DND-41 (cell line): ENCODE results near the gene SLC39A11.

Experiments used
- ATAC-seq: fragments of 200-7000 bp; cut with Tn5 transposase; 3 replicates; pipeline ENCODE4 v1.9.1; 2021; ENCODE audit warnings: low read depth; ENCODE audit not compliant: insufficient read depth
- DNase-seq: peaks from one replicate; pipeline ENCODE4 v3.0.0-alpha.2; 2020
- H2AFZ ChIP-seq: 2 replicates; pipeline ENCODE4 v1.6.0; 2012; ENCODE audit warnings: low read depth, low read length
- H3K27ac ChIP-seq: 2 replicates; pipeline ENCODE4 v1.5.1; 2012; ENCODE audit warnings: low read length, inconsistent platforms
- H3K27me3 ChIP-seq: fragments of 200-600 bp; sonication (generic); 2 replicates; pipeline ENCODE4 v1.6.0; 2012; ENCODE audit warnings: low read length, mild to moderate bottlenecking, inconsistent platforms; ENCODE audit not compliant: insufficient read depth, poor library complexity
- H3K36me3 ChIP-seq: 2 replicates; pipeline ENCODE4 v1.5.1; 2012; ENCODE audit warnings: low read length, inconsistent platforms; ENCODE audit not compliant: insufficient read depth
- H3K4me1 ChIP-seq: 2 replicates; pipeline ENCODE4 v1.5.1; 2012; ENCODE audit warnings: mild to moderate bottlenecking, low read length; ENCODE audit not compliant: insufficient read depth
- H3K4me2 ChIP-seq: 2 replicates; pipeline ENCODE4 v1.6.0; 2012; ENCODE audit warnings: mild to moderate bottlenecking, moderate library complexity, low read length, inconsistent platforms; ENCODE audit not compliant: insufficient read depth
- H3K4me3 ChIP-seq, 2 experiments: fragments of 200-600 bp in 1 of 2; shearing (Covaris generic) in 1 of 2; 2 replicates each; pipeline ENCODE4 v1.5.1; 2012 to 2016; ENCODE audit warnings: inconsistent platforms in 2 of 2, low read length in 2 of 2, mild to moderate bottlenecking in 2 of 2, low read depth in 1 of 2, moderate library complexity in 1 of 2
- H3K79me2 ChIP-seq: 2 replicates; pipeline ENCODE4 v1.6.0; 2012; ENCODE audit warnings: low read length, inconsistent platforms; ENCODE audit not compliant: insufficient read depth
- H3K9ac ChIP-seq: 2 replicates; pipeline ENCODE4 v1.6.0; 2012; ENCODE audit warnings: low read depth, mild to moderate bottlenecking, inconsistent platforms, low read length, moderate library complexity
- H3K9me3 ChIP-seq: 2 replicates; pipeline ENCODE4 v1.5.1; 2012; ENCODE audit warnings: low read length, moderate library complexity, mild to moderate bottlenecking, inconsistent platforms; ENCODE audit not compliant: insufficient read depth, severe bottlenecking
- H4K20me1 ChIP-seq: 2 replicates; pipeline ENCODE4 v1.6.0; 2012; ENCODE audit warnings: low read length; ENCODE audit not compliant: insufficient read depth
- CTCF ChIP-seq: IDR thresholded peaks from 2 replicates; pipeline ENCODE4 v1.5.1; 2012; ENCODE audit warnings: borderline replicate concordance, low read length, moderate library complexity, mild to moderate bottlenecking; ENCODE audit not compliant: poor library complexity, severe bottlenecking; ENCODE audit errors: extremely low read depth
- EZH2 ChIP-seq: IDR thresholded peaks from 3 replicates; pipeline ENCODE4 v1.6.1; 2012; ENCODE audit warnings: borderline replicate concordance, low read depth, mild to moderate bottlenecking, moderate library complexity, low read length, inconsistent platforms; ENCODE audit not compliant: severe bottlenecking

The SLC39A11 gene

GRCh38 chr17:72597354-72598087 lies 495.0 kb downstream of the SLC39A11 start:
- no peak overlapping the region for H3K4me2 ChIP-seq
- H3K4me3 ChIP-seq = no peak overlapping the region
- H3K9me3 ChIP-seq = no peaks in the 10 kb centered on the region
- H3K27me3 ChIP-seq = no peaks in the 10 kb centered on the region
- ATAC-seq = no peak
- H3K79me2 ChIP-seq = no peaks in the 10 kb centered on the region
- no peak overlapping the region for H3K9ac ChIP-seq
- TF ChIP-seq CTCF (no peak), EZH2 (no peak)
- H3K27ac ChIP-seq = no peak overlapping the region
- H3K4me1 ChIP-seq = no peaks in the 10 kb centered on the region
- no peak for DNase-seq
- H2AFZ ChIP-seq = no peak overlapping the region
- H3K36me3 ChIP-seq = no peaks in the 10 kb centered on the region
- no peaks in the 10 kb centered on the region for H4K20me1 ChIP-seq
